ENCODE results near the gene SPATA46. TPM values are rescaled to one million over a fixed set of nuclear protein-coding genes. Genes with fewer than 3 reads are reported as not detected.

SPATA46 gene
- total and polyA plus RNA-seq, 2 of the 8 experiments (the other 6 are each of a cell fraction or from before 2014, with no cell fraction given) = not detected

GRCh38 chr1:162342452-162342983 is 34.1 kb downstream of the SPATA46 start:
- H3K9me3 ChIP-seq (ENCODE audit: insufficient read depth in 2 of 2, low read depth in 1 of 2, low read length in 1 of 2) = no peaks in the 10 kb centered on the region
- no peaks in the 10 kb centered on the region for H3K23me2 ChIP-seq (ENCODE audit: low read depth, low read length)
- H3K9ac ChIP-seq (replicated peaks in 1 of 4; ENCODE audit: extremely low read depth in 1 of 4, low read depth in 3 of 4, low read length in 3 of 4) = no peak overlapping the region
- H3K4me1 ChIP-seq (replicated peaks in 1 of 4; ENCODE audit: control insufficient read depth in 3 of 4, insufficient read depth in 4 of 4, low read length in 3 of 4) = no peaks in the 10 kb centered on the region
- no peaks in the 10 kb centered on the region; a peak in 1 of 8 replicates for H3K36me3 ChIP-seq (ENCODE audit: control insufficient read depth in 2 of 4, insufficient read depth in 4 of 4, low read length in 3 of 4)
- H3K4me3 ChIP-seq (ENCODE audit: extremely low read depth in 1 of 4, insufficient read depth in 2 of 4, low read depth in 3 of 4, low read length in 4 of 4) = no peak overlapping the region
- H2AFZ ChIP-seq (ENCODE audit: low read length) = no peak overlapping the region
- CTCF ChIA-PET (ENCODE audit: partially characterized antibody) = interaction anchor here (0.6 to 9.2 kb wide), 3 partner anchors 13 to 63 kb away, joined by 3 to 59 read pairs (median 3); no protein-coding TSS in a partner anchor
- DNase-seq (ENCODE audit: low read depth in 1 of 2, low spot score in 2 of 2) (no peak), FAIRE-seq (no peak)
- H2BK120ac ChIP-seq (replicated peaks; ENCODE audit: low read depth, low read length) = no peak overlapping the region
- H3K4me2 ChIP-seq (ENCODE audit: insufficient read depth in 1 of 2, low read depth in 2 of 2, low read length in 2 of 2) = no peak overlapping the region
- H3K27me3 ChIP-seq (replicated peaks in 1 of 4; ENCODE audit: control insufficient read depth in 3 of 4, extremely low read depth in 1 of 4, insufficient read depth in 3 of 4, low read length in 3 of 4) = no peaks in the 10 kb centered on the region
- no peak overlapping the region for H3K18ac ChIP-seq (ENCODE audit: extremely low read depth, low read length)
- no peaks in the 10 kb centered on the region for H3K79me2 ChIP-seq (ENCODE audit: control insufficient read depth in 1 of 2, insufficient read depth in 2 of 2, low read length in 2 of 2)
- POLR2A ChIA-PET (ENCODE audit: partially characterized antibody) = no interaction called here
- H2BK12ac ChIP-seq (ENCODE audit: low read depth, low read length) = no peak overlapping the region
- no peak overlapping the region for H3K14ac ChIP-seq (ENCODE audit: insufficient read length)
- WGBS, 2 experiments (ENCODE audit: extremely low coverage in 1 of 2, insufficient coverage in 1 of 2, insufficient read length in 1 of 2, insufficient replicate concordance in 2 of 2, low coverage in 1 of 2, low lambda C conversion rate in 2 of 2, missing lambda C conversion rate in 1 of 2) = 87% methylated on average over 1 of the region's 1 CpG; no CpG with 5 or more reads in 1 of the 2 experiments
- H4K91ac ChIP-seq (replicated peaks; ENCODE audit: insufficient read length, low read length) = no peak overlapping the region
- H2BK15ac ChIP-seq (ENCODE audit: low read length) = no peak overlapping the region
- no peak overlapping the region for H2BK20ac ChIP-seq (ENCODE audit: low read length)
- H3K79me1 ChIP-seq (ENCODE audit: low read depth, low read length) = no peaks in the 10 kb centered on the region
- H3K4ac ChIP-seq (replicated peaks; ENCODE audit: insufficient read length, low read depth, low read length) = no peak overlapping the region
- no peak overlapping the region for H3K56ac ChIP-seq (replicated peaks; ENCODE audit: insufficient read length, low read depth, low read length)
- H2BK5ac ChIP-seq (ENCODE audit: low read depth, low read length) = no peak overlapping the region
- H4K5ac ChIP-seq (ENCODE audit: insufficient read length, low read depth, low read length) = no peak overlapping the region
- no peak overlapping the region for H3K27ac ChIP-seq (ENCODE audit: low read depth, low read length)
- H2AK5ac ChIP-seq (ENCODE audit: low read depth, low read length) = no peak overlapping the region
- H4K8ac ChIP-seq (ENCODE audit: extremely low read depth, insufficient read depth, low read length) = no peak overlapping the region
- TF ChIP-seq CREB1 (IDR thresholded peaks at IDR 0.05) (no peak), BRCA1 (IDR thresholded peaks at IDR 0.05; ENCODE audit: low read depth, low read length) (no peak)
- H3K23ac ChIP-seq (ENCODE audit: insufficient read length) = no peak overlapping the region
- H4K20me1 ChIP-seq (replicated peaks in 1 of 2; ENCODE audit: control insufficient read depth in 1 of 2, insufficient read depth in 2 of 2, low read length in 2 of 2) = no peaks in the 10 kb centered on the region
